Hematopoietic multipotent progenitor cell treated with erythropoietin and hydrocortisone succinate and interleukin-3 and kit ligand, for 15 days (in vitro differentiated cells): ENCODE results near the gene MUC5B.

Experiments
- DNase-seq: peaks from one replicate; pipeline ENCODE4 v3.0.0-alpha.2; 2015; ENCODE audit warnings: low spot score

MUC5B gene

GRCh38 chr11:1267441-1268100 is 44.7 kb downstream of the MUC5B start:
- no peak for DNase-seq

GRCh38 chr11:1269957-1270356 is 47.1 kb downstream of the MUC5B start:
- no peak for DNase-seq

GRCh38 chr11:1270476-1270875 is 47.6 kb downstream of the MUC5B start:
- no peak for DNase-seq

GRCh38 chr11:1271002-1271401 is 48.1 kb downstream of the MUC5B start:
- DNase-seq = no peak

DNA sequence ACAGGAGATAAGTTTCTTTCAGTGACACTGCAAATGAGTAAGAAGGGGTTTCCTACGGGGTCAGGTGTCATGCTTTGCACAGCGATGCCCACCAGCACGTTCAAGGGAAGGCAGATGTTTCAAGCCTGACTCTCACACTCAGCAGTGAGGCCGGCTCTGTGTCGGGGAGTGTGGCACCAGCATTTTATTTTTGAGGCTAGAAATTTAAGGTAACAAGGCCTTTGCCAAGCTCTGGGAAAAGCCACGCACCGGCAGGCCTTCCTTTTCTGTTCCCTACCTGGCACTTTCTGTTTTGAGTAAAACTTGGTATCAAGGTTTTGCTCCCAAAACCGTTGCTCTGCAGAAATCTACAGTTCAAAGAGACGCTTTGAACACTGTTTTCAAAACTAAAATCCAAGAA is 48.5 kb downstream of the MUC5B start:
- DNase-seq = no peak

DNA sequence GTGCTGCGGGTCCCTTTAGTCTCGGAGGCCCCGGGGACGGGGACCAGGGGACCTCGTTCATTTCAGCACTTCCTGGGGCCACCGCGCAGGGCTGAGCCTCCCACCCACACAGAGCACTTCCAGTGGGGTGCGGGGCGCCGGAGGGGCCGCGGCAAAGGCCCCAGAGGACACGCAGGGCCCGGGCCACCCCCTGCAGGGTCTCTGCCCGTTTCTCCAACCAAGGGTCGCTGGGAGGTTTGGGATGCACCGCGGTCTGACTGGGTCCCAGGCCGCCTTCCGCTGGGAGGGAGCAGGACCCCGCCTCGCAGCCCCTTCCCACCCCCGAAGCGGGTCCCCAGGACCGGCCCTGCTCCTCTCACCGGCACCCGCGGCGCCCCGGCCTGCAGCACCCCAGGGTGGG is 49.1 kb downstream of the MUC5B start:
- DNase-seq = no peak

DNA sequence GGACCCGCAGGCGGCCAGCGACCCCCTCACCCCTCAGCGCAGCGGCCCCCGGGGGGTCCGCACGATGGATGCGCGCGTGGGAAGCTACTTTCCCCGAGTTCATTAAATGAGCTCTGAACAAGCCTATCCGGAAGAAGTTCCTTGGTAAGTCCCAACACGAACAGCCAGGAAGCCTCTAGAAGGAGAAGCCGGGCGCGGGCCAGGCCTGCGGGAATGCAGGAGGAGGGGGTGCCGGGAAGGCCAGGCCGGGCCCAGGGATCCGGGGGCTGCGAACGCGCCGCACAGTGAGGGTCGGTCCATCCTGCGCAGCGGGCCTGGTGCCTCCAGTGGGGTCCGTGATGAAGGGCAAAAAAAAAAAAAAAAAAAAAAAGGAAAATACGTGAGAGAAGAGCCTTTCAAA is 49.7 kb downstream of the MUC5B start:
- no peak for DNase-seq

- no peak for DNase-seq
Measured at GRCh38 chr11:1274501-1274900, 51.6 kb downstream of the MUC5B start.

GRCh38 chr11:1275021-1275420 is 52.2 kb downstream of the MUC5B start:
- no peak for DNase-seq

- DNase-seq = no peak
Measured at GRCh38 chr11:1276041-1276790, 53.4 kb downstream of the MUC5B start.

DNA sequence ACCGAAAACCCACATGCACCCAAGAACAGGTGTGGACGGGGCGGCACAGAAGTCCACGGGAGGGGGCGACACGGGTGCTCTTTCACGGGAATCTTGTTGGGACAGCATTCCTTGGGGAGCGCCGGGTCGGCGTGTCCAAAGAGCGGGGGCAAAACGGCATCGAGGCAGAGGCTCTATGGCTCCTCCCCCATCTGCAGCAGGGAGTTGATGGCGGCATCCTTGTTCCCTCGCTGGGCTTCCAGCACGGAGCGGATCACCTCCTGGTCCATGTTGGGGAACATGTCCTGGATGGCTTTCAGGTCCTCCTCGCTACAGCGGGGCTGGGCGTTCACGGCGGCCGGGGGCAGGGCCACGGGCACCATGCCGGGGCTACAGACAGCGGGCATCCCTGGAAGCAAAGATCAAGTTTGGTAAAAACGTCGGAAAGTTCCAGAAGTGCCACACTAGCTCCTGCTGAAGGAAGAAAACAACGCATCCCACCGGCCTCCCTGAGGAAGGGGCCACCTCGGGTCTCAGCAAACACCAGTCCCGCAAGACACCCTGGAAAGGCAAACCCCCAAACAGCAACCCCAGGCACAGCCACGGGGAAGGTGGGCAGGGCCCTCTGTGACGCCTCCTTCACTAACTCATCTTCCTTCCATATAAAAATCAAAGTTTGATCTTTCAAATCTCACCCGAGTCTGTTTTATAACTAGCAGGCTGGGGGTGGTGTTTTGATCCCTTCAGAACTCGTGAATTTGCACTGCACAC is 54.2 kb downstream of the MUC5B start:
- DNase-seq = no peak

- no peak for DNase-seq
Measured at GRCh38 chr11:1277936-1278512, 55.2 kb downstream of the MUC5B start.

DNA sequence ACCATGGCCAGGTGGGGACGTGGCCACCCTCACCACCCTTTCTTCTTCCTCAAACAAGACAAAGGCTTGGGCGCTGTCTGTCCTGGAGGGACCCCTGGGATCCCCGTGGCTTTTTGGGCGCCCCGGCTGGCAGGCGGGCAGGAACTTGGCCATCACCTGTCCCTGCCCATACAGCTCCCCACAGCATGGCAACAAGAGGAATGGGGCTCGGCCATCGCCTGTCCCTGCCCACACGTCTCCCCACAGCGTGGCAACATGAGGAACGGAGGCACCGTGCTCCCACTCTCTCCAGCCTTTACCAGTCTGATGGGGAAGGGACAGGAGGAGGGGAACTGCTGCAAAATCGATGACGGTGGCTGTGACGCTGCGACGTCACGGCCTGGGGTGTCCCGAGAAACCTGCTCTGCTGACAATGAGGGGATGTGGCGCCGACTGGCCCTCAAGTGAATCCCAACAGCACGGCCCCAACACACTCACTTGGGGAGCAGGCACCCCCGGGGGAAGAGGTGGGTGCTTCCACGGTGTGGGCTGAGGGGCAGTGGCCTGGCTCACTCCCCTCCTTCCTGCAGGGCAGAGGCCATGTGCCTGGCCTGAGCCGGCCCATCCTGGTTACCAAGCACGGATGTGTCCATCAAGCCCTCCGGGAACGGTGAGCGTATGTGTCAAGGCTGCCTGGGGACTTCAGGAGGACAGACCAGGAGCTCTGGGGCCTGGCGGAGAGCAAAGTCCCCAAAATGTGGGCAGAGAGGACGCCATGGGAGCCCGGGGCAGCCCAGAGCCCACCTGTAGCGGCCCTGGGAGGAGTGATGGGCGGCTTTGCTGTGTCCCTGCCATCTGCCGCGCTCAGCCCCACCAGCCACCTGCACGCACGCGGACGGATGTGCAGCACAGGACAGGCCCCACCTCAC is 56.2 kb downstream of the MUC5B start:
- no peak for DNase-seq

DNA sequence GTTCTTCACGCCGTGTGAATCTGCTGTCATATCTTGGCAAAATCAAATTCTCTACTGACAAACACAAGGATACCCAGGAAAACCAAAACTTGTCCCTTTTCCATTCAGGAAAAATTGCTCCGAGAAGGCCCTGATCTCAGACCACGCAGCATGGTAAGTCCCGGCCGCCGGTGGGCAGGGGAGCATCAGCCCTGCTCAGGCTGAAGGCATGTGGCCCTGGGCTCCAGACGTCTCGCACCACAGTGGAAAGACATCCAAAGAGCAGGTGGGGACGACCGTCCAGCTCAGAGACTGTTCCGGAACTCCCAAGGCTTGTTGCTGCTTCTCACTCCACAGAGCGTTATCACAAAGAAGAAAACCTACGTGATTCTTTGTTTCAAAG is 56.8 kb downstream of the MUC5B start:
- DNase-seq = no peak

GRCh38 chr11:1280116-1281035 is 57.5 kb downstream of the MUC5B start:
- no peak for DNase-seq

- no peak for DNase-seq
Measured at GRCh38 chr11:1281326-1281973, 58.6 kb downstream of the MUC5B start.

- no peak for DNase-seq
Measured at GRCh38 chr11:1281974-1282365, 59.1 kb downstream of the MUC5B start.

DNA sequence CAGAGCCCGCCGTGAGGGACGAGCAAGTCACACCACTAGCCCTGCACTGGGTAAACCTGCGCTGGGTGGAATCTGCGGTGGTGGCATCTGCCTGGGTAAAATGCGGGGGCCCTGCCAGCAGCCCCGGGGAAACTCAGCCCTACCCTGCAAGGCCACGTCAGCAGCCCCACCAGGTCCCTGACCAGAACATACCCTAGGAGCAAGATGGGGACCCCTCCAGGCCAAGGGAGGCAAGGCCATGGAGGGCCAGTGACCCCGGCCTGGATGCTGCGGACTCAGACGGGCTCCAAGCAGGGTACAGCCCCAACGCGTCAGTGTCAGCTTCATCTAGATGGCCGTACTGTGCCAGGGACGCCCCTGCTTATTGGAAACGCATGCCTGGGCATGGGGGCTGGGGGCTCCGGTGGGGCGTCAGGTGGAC is 60.2 kb downstream of the MUC5B start:
- no peak for DNase-seq

GRCh38 chr11:1283906-1284305 is 61.0 kb downstream of the MUC5B start:
- DNase-seq = no peak

- DNase-seq = no peak
Measured at GRCh38 chr11:1285316-1285744, 62.5 kb downstream of the MUC5B start.
